WERI-Rb-1 (cell line): ENCODE data around the gene STIM2.

Experiments used
- DNase-seq: peaks from one replicate; pipeline ENCODE4 v3.0.0-alpha.2; 2020
- H3K27ac ChIP-seq: fragments of 250-450 bp; sonication (Bioruptor Pico); 2 replicates; pipeline ENCODE4 v1.5.1; 2020; ENCODE audit warnings: mild to moderate bottlenecking, moderate library complexity
- H3K27me3 ChIP-seq: fragments of 250-450 bp; sonication (Bioruptor Pico); 2 replicates; pipeline ENCODE4 v1.5.1; 2021; ENCODE audit warnings: mild to moderate bottlenecking, low read depth, moderate library complexity; ENCODE audit not compliant: insufficient read depth, severe bottlenecking
- H3K36me3 ChIP-seq: fragments of 250-450 bp; sonication (Bioruptor Pico); 2 replicates; pipeline ENCODE4 v1.5.1; 2020; ENCODE audit warnings: mild to moderate bottlenecking, moderate library complexity
- H3K4me3 ChIP-seq: 2 replicates; pipeline ENCODE4 v1.5.1; 2011; ENCODE audit warnings: low read depth, mild to moderate bottlenecking, control low read depth, low read length
- H3K9me3 ChIP-seq: fragments of 250-450 bp; sonication (Bioruptor Pico); 2 replicates; pipeline ENCODE4 v1.5.1; 2021; ENCODE audit warnings: mild to moderate bottlenecking, moderate library complexity; ENCODE audit not compliant: severe bottlenecking
- CTCF ChIP-seq: IDR thresholded peaks from 2 replicates; pipeline ENCODE4 v1.5.1; 2011; ENCODE audit warnings: low read depth, mild to moderate bottlenecking, control low read depth, inconsistent platforms, low read length

Gene STIM2

GRCh38 chr4:26856906-26857277 lies 3.7 kb upstream of the STIM2 start:
- H3K27ac ChIP-seq: peak overlapping the region; percentile 60; the same call in 1 of the 2 replicates

GRCh38 chr4:26857278-26858034 lies 3.2 kb upstream of the STIM2 start:
- TF ChIP-seq CTCF: no peak
- Histone ChIP-seq H3K36me3 (no peaks in the 10 kb centered on the region; the same call in 1 of the 2 replicates), H3K27ac (peak overlapping the region; percentile 60), H3K9me3 (no peaks in the 10 kb centered on the region), H3K4me3 (peak overlapping the region; percentile 55), H3K27me3 (no peaks in the 10 kb centered on the region)
- peak; percentile 91 for DNase-seq

More at GRCh38 chr4:26856906-26857277, 3.7 kb upstream of the STIM2 start:
- Histone ChIP-seq H3K36me3 (no peaks in the 10 kb centered on the region; the same call in 1 of the 2 replicates), H3K4me3 (peak overlapping the region; percentile 55), H3K27me3 (no peaks in the 10 kb centered on the region), H3K9me3 (no peaks in the 10 kb centered on the region)
- DNase-seq: no peak
- TF ChIP-seq CTCF: no peak

GRCh38 chr4:26858035-26858918 lies 2.4 kb upstream of the STIM2 start:
- no peak for TF ChIP-seq CTCF
- no peaks in the 10 kb centered on the region for H3K27me3 ChIP-seq
- peak overlapping the region; percentile 55 for H3K4me3 ChIP-seq
- no peaks in the 10 kb centered on the region; the same call in 1 of the 2 replicates for H3K36me3 ChIP-seq
- H3K27ac ChIP-seq: peak overlapping the region; percentile 60
- DNase-seq: no peak
- no peaks in the 10 kb centered on the region for H3K9me3 ChIP-seq

GRCh38 chr4:26858947-26859401 lies 1.7 kb upstream of the STIM2 start:
- DNase-seq: no peak
- no peak overlapping the region for H3K27ac ChIP-seq

GRCh38 chr4:26859762-26860156 lies 882 bp upstream of the STIM2 start:
- no peaks in the 10 kb centered on the region; the same call in 1 of the 2 replicates for H3K36me3 ChIP-seq
- no peak for DNase-seq
- no peaks in the 10 kb centered on the region for H3K9me3 ChIP-seq
- TF ChIP-seq CTCF: no peak
- H3K27ac ChIP-seq: peak overlapping the region; percentile 81
- no peaks in the 10 kb centered on the region for H3K27me3 ChIP-seq
- H3K4me3 ChIP-seq: peak overlapping the region; percentile 61

More at GRCh38 chr4:26858947-26859401, 1.7 kb upstream of the STIM2 start:
- H3K36me3 ChIP-seq: no peaks in the 10 kb centered on the region; the same call in 1 of the 2 replicates
- H3K4me3 ChIP-seq: peak overlapping the region; percentile 55; the same call in 1 of the 2 replicates
- H3K9me3 ChIP-seq: no peaks in the 10 kb centered on the region
- no peaks in the 10 kb centered on the region for H3K27me3 ChIP-seq
- no peak for TF ChIP-seq CTCF
